HFFc6 (cell line): ENCODE results near the gene EXOC6. TPM values are rescaled to one million over a fixed set of nuclear protein-coding genes. Genes with fewer than 3 reads are reported as not detected.
A peak's percentile ranks its signal among the peaks of the same experiment; 100 is the strongest.

Experiments
- DNase-seq: peaks from one replicate; pipeline ENCODE4 v3.0.0-alpha.2; 2018
- H3K27ac Mint-ChIP-seq: 2 replicates; pipeline ENCODE4 v1.8.0; 2020; ENCODE audit warnings: mild to moderate bottlenecking, mixed read lengths
- H3K27me3 Mint-ChIP-seq: 2 replicates; pipeline ENCODE4 v1.8.0; 2021; ENCODE audit warnings: mild to moderate bottlenecking, moderate library complexity, mixed read lengths; ENCODE audit not compliant: insufficient read depth
- H3K36me3 Mint-ChIP-seq: 2 replicates; pipeline ENCODE4 v1.8.0; 2021; ENCODE audit warnings: low read depth, mixed read lengths
- H3K4me1 Mint-ChIP-seq: 2 replicates; pipeline ENCODE4 v1.8.0; 2020; ENCODE audit warnings: low read depth, mixed read lengths
- H3K4me3 Mint-ChIP-seq: 2 replicates; pipeline ENCODE4 v1.8.0; 2020; ENCODE audit warnings: mild to moderate bottlenecking, moderate library complexity, mixed read lengths
- H3K9me3 Mint-ChIP-seq: 2 replicates; pipeline ENCODE4 v1.8.0; 2020; ENCODE audit warnings: mild to moderate bottlenecking, mixed read lengths
- total RNA-seq, 6 experiments: library from RNA; stranded (reverse); fragmentation: NEBNext Ultra II Directional; extraction: Animal tissue kit (Norgen Biotek cat#: 25700); gene quantifications; 2 replicates in 1 of 6; 3 replicates in 5 of 6; pipeline ENCODE4 v1.2.3, GENCODE V29; 2021
- TF ChIP-seq, protein P1 (sequence below): fragments of 200-600 bp; sonication (generic); IDR thresholded peaks from 2 replicates; pipeline ENCODE4 v1.5.0; 2021; ENCODE audit warnings: antibody characterized with exemption, mild to moderate bottlenecking

Gene EXOC6
- total RNA-seq, 6 experiments from 2014 or later, result 5.7 to 8.6 (median 6.3) TPM

DNA sequence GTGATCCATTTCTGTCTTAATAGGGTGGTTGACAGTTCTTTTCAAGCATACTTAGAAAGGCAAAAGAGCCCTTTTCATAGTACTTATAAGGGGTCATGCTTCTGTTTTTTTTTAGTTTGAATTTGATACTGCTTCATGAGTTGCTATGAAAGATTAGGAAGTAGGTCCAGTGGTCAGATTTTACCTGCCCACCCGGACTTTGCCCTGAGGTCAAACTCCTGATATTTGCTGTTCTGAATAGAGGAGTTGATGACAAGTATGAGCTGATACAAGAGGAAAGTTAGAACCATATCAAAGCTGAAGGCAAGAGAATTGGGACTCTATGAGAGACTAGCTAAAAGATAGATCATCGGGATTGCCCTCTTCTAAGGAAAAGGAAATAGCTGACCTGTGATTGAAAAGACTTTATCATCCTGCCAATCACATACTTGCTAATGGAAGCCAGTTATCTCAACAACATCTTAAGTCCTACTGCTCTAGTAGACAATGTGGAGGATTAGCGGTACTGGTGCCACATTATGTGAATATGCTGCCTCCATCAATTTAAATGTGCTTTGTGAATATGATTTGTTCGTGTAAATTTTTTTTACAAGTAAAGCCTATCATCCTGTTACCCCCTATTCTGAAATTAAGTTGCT, 174.8 kb downstream of the EXOC6 start:
- Mint-ChIP-seq H3K36me3 (peaks cover 14% of the 10 kb centered on the region), H3K27me3 (peaks cover 3% of the 10 kb centered on the region; the same call in 1 of the 2 replicates), H3K4me3 (no peak overlapping the region), H3K27ac (no peak overlapping the region), H3K4me1 (0 out of 2 replicates have a peak, but pooled peaks cover under 1% of the 10 kb centered on the region), H3K9me3 (peaks cover 11% of the 10 kb centered on the region; the same call in 1 of the 2 replicates)
- TF ChIP-seq, protein P1, sequence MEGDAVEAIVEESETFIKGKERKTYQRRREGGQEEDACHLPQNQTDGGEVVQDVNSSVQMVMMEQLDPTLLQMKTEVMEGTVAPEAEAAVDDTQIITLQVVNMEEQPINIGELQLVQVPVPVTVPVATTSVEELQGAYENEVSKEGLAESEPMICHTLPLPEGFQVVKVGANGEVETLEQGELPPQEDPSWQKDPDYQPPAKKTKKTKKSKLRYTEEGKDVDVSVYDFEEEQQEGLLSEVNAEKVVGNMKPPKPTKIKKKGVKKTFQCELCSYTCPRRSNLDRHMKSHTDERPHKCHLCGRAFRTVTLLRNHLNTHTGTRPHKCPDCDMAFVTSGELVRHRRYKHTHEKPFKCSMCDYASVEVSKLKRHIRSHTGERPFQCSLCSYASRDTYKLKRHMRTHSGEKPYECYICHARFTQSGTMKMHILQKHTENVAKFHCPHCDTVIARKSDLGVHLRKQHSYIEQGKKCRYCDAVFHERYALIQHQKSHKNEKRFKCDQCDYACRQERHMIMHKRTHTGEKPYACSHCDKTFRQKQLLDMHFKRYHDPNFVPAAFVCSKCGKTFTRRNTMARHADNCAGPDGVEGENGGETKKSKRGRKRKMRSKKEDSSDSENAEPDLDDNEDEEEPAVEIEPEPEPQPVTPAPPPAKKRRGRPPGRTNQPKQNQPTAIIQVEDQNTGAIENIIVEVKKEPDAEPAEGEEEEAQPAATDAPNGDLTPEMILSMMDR, result no peak
- DNase-seq, result no peak

DNA sequence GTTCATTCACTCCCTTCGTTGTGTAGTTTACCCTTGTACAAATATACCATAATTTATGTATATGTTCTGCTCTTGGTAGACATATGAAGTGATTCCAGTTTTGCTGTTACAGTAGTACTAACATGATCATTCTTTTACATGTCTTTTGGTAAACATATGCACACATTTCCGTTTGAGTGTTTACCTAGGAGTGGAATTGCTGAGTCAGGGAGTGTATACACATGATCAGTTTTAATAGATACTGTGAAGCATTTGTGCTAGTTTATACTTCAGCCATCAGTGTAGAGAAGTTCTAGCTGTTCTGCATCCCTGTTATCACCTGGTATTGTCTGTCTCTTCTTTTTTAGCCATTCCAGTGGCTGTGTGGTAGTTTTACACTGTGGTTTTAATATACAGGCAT, 177.8 kb downstream of the EXOC6 start:
- Mint-ChIP-seq H3K4me1 (peaks cover 29% of the 10 kb centered on the region), H3K27me3 (peaks cover 3% of the 10 kb centered on the region; the same call in 1 of the 2 replicates), H3K9me3 (peaks cover 11% of the 10 kb centered on the region; the same call in 1 of the 2 replicates), H3K36me3 (peaks cover 14% of the 10 kb centered on the region), H3K27ac (no peak overlapping the region), H3K4me3 (no peak overlapping the region)
- TF ChIP-seq, protein P1, result no peak
- no peak for DNase-seq

DNA sequence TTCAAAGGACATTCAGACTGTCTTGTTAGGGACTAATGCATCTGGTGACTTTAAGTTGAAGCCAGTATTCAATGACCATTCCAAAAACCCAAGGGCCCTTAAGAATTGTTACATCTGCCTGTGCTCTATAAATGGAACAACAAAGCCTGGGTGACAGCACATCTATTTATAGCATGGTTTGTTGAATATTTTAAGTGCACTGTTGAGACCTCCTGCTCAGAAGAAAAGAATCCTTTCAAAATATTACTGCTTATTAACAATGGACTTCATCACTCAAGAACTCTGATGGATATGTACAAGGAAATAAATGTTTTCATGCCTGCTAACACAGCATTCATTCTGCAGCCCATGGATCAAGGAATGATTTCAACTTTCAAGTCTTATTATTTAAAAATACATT, 179.2 kb downstream of the EXOC6 start:
- peaks cover 3% of the 10 kb centered on the region; the same call in 1 of the 2 replicates for H3K27me3 Mint-ChIP-seq
- no peak overlapping the region for H3K4me3 Mint-ChIP-seq
- peaks cover 44% of the 10 kb centered on the region for H3K4me1 Mint-ChIP-seq
- H3K27ac Mint-ChIP-seq, result no peak overlapping the region
- peaks cover 11% of the 10 kb centered on the region; the same call in 1 of the 2 replicates for H3K9me3 Mint-ChIP-seq
- H3K36me3 Mint-ChIP-seq, result peaks cover 14% of the 10 kb centered on the region
- no peak for DNase-seq
- TF ChIP-seq, protein P1, result no peak

DNA sequence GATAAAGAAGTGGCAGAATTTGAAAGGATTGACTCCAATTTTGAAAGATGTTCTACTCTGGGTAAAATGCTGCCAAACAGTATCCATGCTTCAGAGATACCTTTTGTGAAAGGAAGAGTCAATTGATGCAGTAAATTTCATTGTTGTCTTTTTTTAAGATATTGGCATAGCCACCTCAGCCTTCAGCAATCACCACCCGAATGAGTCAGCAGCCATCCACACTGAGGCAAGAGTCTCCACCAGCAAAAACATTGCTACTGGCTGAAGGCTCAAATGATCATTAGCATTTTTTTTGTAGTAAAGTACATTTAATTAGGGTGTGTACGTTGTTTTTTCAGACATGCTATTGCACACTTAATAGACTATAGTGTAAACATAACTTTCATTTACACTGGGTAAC, 180.6 kb downstream of the EXOC6 start:
- peaks cover 14% of the 10 kb centered on the region for H3K36me3 Mint-ChIP-seq
- peak overlapping the region; percentile 85 for H3K27ac Mint-ChIP-seq
- peak; percentile 58 for DNase-seq
- peaks cover 3% of the 10 kb centered on the region; the same call in 1 of the 2 replicates for H3K27me3 Mint-ChIP-seq
- H3K4me1 Mint-ChIP-seq, result peaks cover 58% of the 10 kb centered on the region
- H3K9me3 Mint-ChIP-seq, result peaks cover 11% of the 10 kb centered on the region; the same call in 1 of the 2 replicates
- TF ChIP-seq, protein P1, result no peak
- peak overlapping the region; percentile 19 for H3K4me3 Mint-ChIP-seq

DNA sequence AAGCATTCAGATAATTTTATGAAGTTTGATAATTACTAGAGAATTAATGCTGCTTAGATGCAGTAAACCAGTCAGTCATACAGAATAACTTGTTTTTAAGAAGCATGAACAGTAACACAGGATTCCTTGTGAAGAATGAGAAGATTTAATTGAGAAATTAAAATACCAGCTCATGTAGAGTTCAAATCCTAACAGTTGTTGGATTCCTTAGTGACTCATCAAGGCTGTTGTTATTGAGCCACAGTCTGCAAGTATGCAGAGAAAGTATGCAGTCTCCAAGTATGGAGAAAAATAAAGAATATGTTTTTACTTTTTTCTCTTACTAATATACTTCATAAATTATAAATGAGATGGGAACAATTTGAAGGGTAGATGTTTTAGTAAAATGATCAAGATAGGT, 182.1 kb downstream of the EXOC6 start:
- Mint-ChIP-seq H3K27ac (peak overlapping the region; percentile 85), H3K4me1 (peaks cover 68% of the 10 kb centered on the region), H3K4me3 (peak overlapping the region; percentile 71), H3K9me3 (peaks cover 11% of the 10 kb centered on the region; the same call in 1 of the 2 replicates), H3K27me3 (peaks cover 3% of the 10 kb centered on the region; the same call in 1 of the 2 replicates), H3K36me3 (peaks cover 14% of the 10 kb centered on the region)
- peak; percentile 77 for DNase-seq
- TF ChIP-seq, protein P1, result no peak
